A549 (cell line): ENCODE results near the gene IFI27L2. TPM values are rescaled to one million over a fixed set of nuclear protein-coding genes. Genes with fewer than 3 reads are reported as not detected.

Source experiments
- ATAC-seq, 2 experiments: fragments of 200-7000 bp in 1 of 2; fragments of >200 bp in 1 of 2; cut with Nextera tagmentation in 1 of 2; cut with Tn5 transposase in 1 of 2; 3 replicates each; pipeline versions ENCODE4 v1.8.0 to v1.9.1; 2018 to 2020; ENCODE audit warnings: mild to moderate bottlenecking in 1 of 2, moderate library complexity in 1 of 2
- CTCF ChIA-PET: fragments of 300-600 bp; sonication (Branson Sonifier 250); formaldehyde crosslinking; extraction: SDS; loops from one replicate; lab custom pipeline; 2021; ENCODE audit warnings: antibody characterized with exemption, inconsistent platforms; lab: Yijun Ruan, JAX
- POLR2A ChIA-PET: fragments of 350-600 bp; formaldehyde crosslinking; extraction: SDS; loops from one replicate; lab custom pipeline; 2021; ENCODE audit warnings: antibody characterized with exemption, inconsistent platforms; lab: Yijun Ruan, JAX
- DNase-seq, 2 experiments: peaks; one replicate each; pipeline versions ENCODE4 v3.0.0 to v3.0.0-alpha.2; 2011 to 2016; ENCODE audit warnings: low read depth in 1 of 2, low spot score in 1 of 2
- FAIRE-seq: peaks from 2 replicates; lab custom pipeline; 2011; peaks lifted over from hg19 to GRCh38; lab: Jason Lieb, UNC
- H3K27ac ChIP-seq, 2 experiments: fragments of >200 bp; sonication (Bioruptor Twin); formaldehyde crosslinking; 3 replicates each; pipeline ENCODE4 v1.5.1; 2016 to 2017
- H3K4me1 ChIP-seq: fragments of >200 bp; sonication (Bioruptor Twin); formaldehyde crosslinking; 3 replicates; pipeline ENCODE4 v1.6.1; 2016
- H3K4me2 ChIP-seq: fragments of >200 bp; sonication (Bioruptor Twin); formaldehyde crosslinking; 3 replicates; pipeline ENCODE4 v1.6.1; 2016
- H3K4me3 ChIP-seq: fragments of >200 bp; sonication (Bioruptor Twin); formaldehyde crosslinking; 3 replicates; pipeline ENCODE4 v1.5.1; 2016
- H3K9me3 ChIP-seq: fragments of >200 bp; sonication (Bioruptor Twin); formaldehyde crosslinking; 3 replicates; pipeline ENCODE4 v1.6.1; 2016
- BCL3 ChIP-seq: fragments of >200 bp; sonication (Bioruptor Twin); formaldehyde crosslinking; IDR thresholded peaks from 3 replicates; pipeline ENCODE4 v1.6.1; 2016
- BHLHE40 ChIP-seq: IDR thresholded peaks from 2 replicates; pipeline ENCODE4 v1.6.1; 2012; ENCODE audit warnings: low read depth, low read length, inconsistent platforms
- CBX8 ChIP-seq: fragments of 200-600 bp; sonication (generic); IDR thresholded peaks from 2 replicates; pipeline ENCODE4 v1.6.1; 2016
- CHD2 ChIP-seq: fragments of 150-350 bp; IDR thresholded peaks from 2 replicates; pipeline ENCODE4 v1.6.1; 2014; ENCODE audit warnings: low read length; ENCODE audit not compliant: partially characterized antibody
- CHD4 ChIP-seq: fragments of 200-600 bp; sonication (generic); IDR thresholded peaks from 2 replicates; pipeline ENCODE4 v1.6.1; 2016; ENCODE audit warnings: antibody characterized with exemption, mild to moderate bottlenecking, borderline replicate concordance
- EHMT2 ChIP-seq: fragments of 200-600 bp; sonication (generic); IDR thresholded peaks from 2 replicates; pipeline ENCODE4 v1.6.1; 2016; ENCODE audit warnings: antibody characterized with exemption, low read depth, mild to moderate bottlenecking, moderate library complexity
- EP300 ChIP-seq, 2 experiments: fragments of >200 bp; sonication (Bioruptor Twin); formaldehyde crosslinking; IDR thresholded peaks; 2 replicates in 1 of 2; 3 replicates in 1 of 2; pipeline ENCODE4 v1.6.1; 2016 to 2017
- ESRRA ChIP-seq: fragments of 150-350 bp; IDR thresholded peaks from 2 replicates; pipeline ENCODE4 v1.6.1; 2014; ENCODE audit warnings: mild to moderate bottlenecking, low read length, borderline replicate concordance
- GATA3 ChIP-seq: IDR thresholded peaks from 2 replicates; pipeline ENCODE4 v1.6.1; 2012; ENCODE audit warnings: borderline replicate concordance
- HDAC2 ChIP-seq: fragments of 200-600 bp; sonication (generic); IDR thresholded peaks from 2 replicates; pipeline ENCODE4 v1.6.1; 2016
- HEYL ChIP-seq: fragments of 250-450 bp; sonication (Bioruptor Pico); IDR thresholded peaks from 2 replicates; pipeline ENCODE4 v1.8.0; 2021; ENCODE audit warnings: mild to moderate bottlenecking, moderate library complexity
- HOXA7 ChIP-seq: fragments of 250-450 bp; sonication (Bioruptor Pico); IDR thresholded peaks from 2 replicates; pipeline ENCODE4 v1.5.0; 2020; ENCODE audit warnings: mild to moderate bottlenecking, moderate library complexity
- HOXB13 ChIP-seq: fragments of 250-450 bp; sonication (Bioruptor Pico); IDR thresholded peaks from 2 replicates; pipeline ENCODE4 v1.5.0; 2020; ENCODE audit warnings: low read depth, mild to moderate bottlenecking, moderate library complexity
- HOXB5 ChIP-seq: fragments of 250-450 bp; sonication (Bioruptor Pico); IDR thresholded peaks from 2 replicates; pipeline ENCODE4 v1.5.0; 2020; ENCODE audit warnings: mild to moderate bottlenecking, moderate library complexity
- JUNB ChIP-seq: fragments of >200 bp; sonication (Bioruptor Twin); formaldehyde crosslinking; IDR thresholded peaks from 2 replicates; pipeline ENCODE4 v1.6.1; 2016
- KDM1A ChIP-seq: fragments of 200-600 bp; sonication (generic); IDR thresholded peaks from 2 replicates; pipeline ENCODE4 v1.6.1; 2016; ENCODE audit warnings: low read depth, mild to moderate bottlenecking
- KDM5A ChIP-seq: fragments of 200-600 bp; sonication (generic); IDR thresholded peaks from 2 replicates; pipeline ENCODE4 v1.6.1; 2016; ENCODE audit warnings: antibody characterized with exemption, mild to moderate bottlenecking
- MAZ ChIP-seq: fragments of 150-350 bp; IDR thresholded peaks from 2 replicates; pipeline ENCODE4 v1.6.1; 2014; ENCODE audit warnings: antibody characterized with exemption, low read depth, low read length, borderline replicate concordance
- NFE2L2 ChIP-seq: fragments of 150-350 bp; conservative IDR thresholded peaks from 2 replicates; pipeline ENCODE4 v1.6.1; 2014; ENCODE audit warnings: low read length
- PHF8 ChIP-seq: fragments of 200-600 bp; sonication (generic); IDR thresholded peaks from 2 replicates; pipeline ENCODE4 v1.6.1; 2016; ENCODE audit warnings: low read depth, mild to moderate bottlenecking, antibody characterized with exemption, moderate library complexity, borderline replicate concordance
- RAD21 ChIP-seq, 2 experiments: fragments of >200 bp in 1 of 2; sonication (Bioruptor Twin) in 1 of 2; formaldehyde crosslinking in 1 of 2; IDR thresholded peaks in 1 of 2; conservative IDR thresholded peaks in 1 of 2; 2 replicates in 1 of 2; 3 replicates in 1 of 2; pipeline ENCODE4 v1.6.1; 2012 to 2018; ENCODE audit warnings: inconsistent platforms in 1 of 2
- RARB ChIP-seq: fragments of 250-450 bp; sonication (Bioruptor Pico); IDR thresholded peaks from 2 replicates; pipeline ENCODE4 v1.8.0; 2021; ENCODE audit warnings: mild to moderate bottlenecking, moderate library complexity
- RCOR1 ChIP-seq: fragments of 150-350 bp; IDR thresholded peaks from 2 replicates; pipeline ENCODE4 v1.6.1; 2014; ENCODE audit warnings: antibody characterized with exemption, low read length, low read depth
- TP53 ChIP-seq: fragments of 250-450 bp; sonication (Bioruptor Pico); IDR thresholded peaks from 2 replicates; pipeline ENCODE4 v1.5.0; 2021; ENCODE audit warnings: mild to moderate bottlenecking, moderate library complexity
- ZFP36 ChIP-seq: fragments of 450-650 bp; IDR thresholded peaks from 2 replicates; pipeline ENCODE4 v1.6.1; 2014; ENCODE audit warnings: borderline replicate concordance; ENCODE audit not compliant: partially characterized antibody
- ZNF302 ChIP-seq: fragments of 250-450 bp; sonication (Bioruptor Pico); IDR thresholded peaks from 2 replicates; pipeline ENCODE4 v1.9.0; 2021; ENCODE audit warnings: inconsistent platforms, mild to moderate bottlenecking, moderate library complexity
- WGBS: methylation state at CpG from one replicate; pipeline ENCODE4 v1.1.6; 2017; ENCODE audit errors: missing lambda C conversion rate; 5-methylcytosine and 5-hydroxymethylcytosine counted together
- polyA plus RNA-seq, 4 experiments: library from polyadenylated mRNA; depleted of rRNA in 3 of 4; stranded (reverse); fragments of >200 nt; fragmentation: RNase III in 1 of 4; extraction: RNeasy Plus Mini Kit Qiagen cat#74134 plus additional on column Dnase treatment in 1 of 4; gene quantifications; 2 replicates in 3 of 4; 3 replicates in 1 of 4; pipeline ENCODE4 v1.2.3, GENCODE V29; 2011 to 2017
- TF ChIP-seq, protein P1 (sequence below): fragments of 150-350 bp; IDR thresholded peaks from 2 replicates; pipeline ENCODE4 v1.6.1; 2014; ENCODE audit warnings: low read depth, mild to moderate bottlenecking, low read length
- TF ChIP-seq, protein P2 (sequence below): fragments of >200 bp; sonication (Bioruptor Twin); formaldehyde crosslinking; IDR thresholded peaks from 3 replicates; pipeline ENCODE4 v1.5.1; 2016
- TF ChIP-seq, protein P3 (sequence below): IDR thresholded peaks from 2 replicates; pipeline ENCODE4 v1.6.1; 2012

Gene IFI27L2
- polyA plus RNA-seq, 2 of the 4 experiments (the other 2 are of a cell fraction) = 20.3 to 64.4 TPM

- FAIRE-seq (no peak), ATAC-seq (no peak), DNase-seq (no peak)
- peaks cover 13% of the 10 kb centered on the region; the same call in 1 of the 3 replicates for H3K9me3 ChIP-seq
- no peaks in the 10 kb centered on the region for H3K4me1 ChIP-seq
- POLR2A ChIA-PET = no interaction called here
- no peak overlapping the region for H3K4me2 ChIP-seq
- CTCF ChIA-PET = no interaction called here
- WGBS = 25% methylated on average over 5 of the region's 5 CpGs
- H3K27ac ChIP-seq = no peak overlapping the region
- TF ChIP-seq BCL3 (no peak), PHF8 (no peak), ZNF302 (CRISPR knock-in tag) (no peak), CBX8 (no peak), GATA3 (no peak), JUNB (no peak), HOXB13 (CRISPR knock-in tag) (no peak), RARB (CRISPR knock-in tag) (no peak), TP53 (CRISPR knock-in tag) (no peak), RCOR1 (no peak), ZFP36 (no peak), ESRRA (no peak), EP300 (IDR thresholded peaks at IDR 0.05) (no peak), HOXA7 (CRISPR knock-in tag) (no peak), HOXB5 (CRISPR knock-in tag) (no peak), HEYL (CRISPR knock-in tag) (no peak), BHLHE40 (no peak)
- TF ChIP-seq, protein P1, sequence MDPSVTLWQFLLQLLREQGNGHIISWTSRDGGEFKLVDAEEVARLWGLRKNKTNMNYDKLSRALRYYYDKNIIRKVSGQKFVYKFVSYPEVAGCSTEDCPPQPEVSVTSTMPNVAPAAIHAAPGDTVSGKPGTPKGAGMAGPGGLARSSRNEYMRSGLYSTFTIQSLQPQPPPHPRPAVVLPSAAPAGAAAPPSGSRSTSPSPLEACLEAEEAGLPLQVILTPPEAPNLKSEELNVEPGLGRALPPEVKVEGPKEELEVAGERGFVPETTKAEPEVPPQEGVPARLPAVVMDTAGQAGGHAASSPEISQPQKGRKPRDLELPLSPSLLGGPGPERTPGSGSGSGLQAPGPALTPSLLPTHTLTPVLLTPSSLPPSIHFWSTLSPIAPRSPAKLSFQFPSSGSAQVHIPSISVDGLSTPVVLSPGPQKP = no peak
- TF ChIP-seq, protein P2, sequence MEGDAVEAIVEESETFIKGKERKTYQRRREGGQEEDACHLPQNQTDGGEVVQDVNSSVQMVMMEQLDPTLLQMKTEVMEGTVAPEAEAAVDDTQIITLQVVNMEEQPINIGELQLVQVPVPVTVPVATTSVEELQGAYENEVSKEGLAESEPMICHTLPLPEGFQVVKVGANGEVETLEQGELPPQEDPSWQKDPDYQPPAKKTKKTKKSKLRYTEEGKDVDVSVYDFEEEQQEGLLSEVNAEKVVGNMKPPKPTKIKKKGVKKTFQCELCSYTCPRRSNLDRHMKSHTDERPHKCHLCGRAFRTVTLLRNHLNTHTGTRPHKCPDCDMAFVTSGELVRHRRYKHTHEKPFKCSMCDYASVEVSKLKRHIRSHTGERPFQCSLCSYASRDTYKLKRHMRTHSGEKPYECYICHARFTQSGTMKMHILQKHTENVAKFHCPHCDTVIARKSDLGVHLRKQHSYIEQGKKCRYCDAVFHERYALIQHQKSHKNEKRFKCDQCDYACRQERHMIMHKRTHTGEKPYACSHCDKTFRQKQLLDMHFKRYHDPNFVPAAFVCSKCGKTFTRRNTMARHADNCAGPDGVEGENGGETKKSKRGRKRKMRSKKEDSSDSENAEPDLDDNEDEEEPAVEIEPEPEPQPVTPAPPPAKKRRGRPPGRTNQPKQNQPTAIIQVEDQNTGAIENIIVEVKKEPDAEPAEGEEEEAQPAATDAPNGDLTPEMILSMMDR = no peak
- H3K4me3 ChIP-seq = no peak overlapping the region
Observed at GRCh38 chr14:94120667-94121340, 8.6 kb downstream of the IFI27L2 start.

GRCh38 chr14:94119071-94119470 lies 10.3 kb downstream of the IFI27L2 start:
- no peak overlapping the region for H3K4me2 ChIP-seq
- CTCF ChIA-PET = interaction anchor here (0.6 to 1.6 kb wide), 3 partner anchors 14 to 167 kb away, joined by 3 to 4 read pairs (median 3); no protein-coding TSS in a partner anchor
- H3K4me1 ChIP-seq = no peaks in the 10 kb centered on the region
- no peak overlapping the region for H3K27ac ChIP-seq
- TF ChIP-seq NFE2L2 = no peak
- TF ChIP-seq TP53 (CRISPR knock-in tag) = no peak
- TF ChIP-seq, all 56 proteins: peak for 0
- ATAC-seq = no peak
- Histone ChIP-seq H3K9me3 (peaks cover 13% of the 10 kb centered on the region; the same call in 1 of the 3 replicates), H3K4me3 (no peak overlapping the region)
- FAIRE-seq = no peak
- POLR2A ChIA-PET = no interaction called here
- no peak for DNase-seq

GRCh38 chr14:94117856-94118255 lies 11.5 kb downstream of the IFI27L2 start:
- Histone ChIP-seq H3K4me2 (no peak overlapping the region), H3K9me3 (peaks cover 13% of the 10 kb centered on the region; the same call in 1 of the 3 replicates), H3K4me1 (no peaks in the 10 kb centered on the region), H3K27ac (no peak overlapping the region), H3K4me3 (no peak overlapping the region)
- TF ChIP-seq CHD2 (no peak), CHD4 (no peak), HDAC2 (no peak), RAD21 (conservative IDR thresholded peaks at IDR 0.05 in 1 of 2, IDR thresholded peaks at IDR 0.05 in 1 of 2) (no peak), KDM1A (no peak), CBX8 (no peak), HEYL (CRISPR knock-in tag) (no peak), ESRRA (no peak), MAZ (no peak), HOXB5 (CRISPR knock-in tag) (no peak), KDM5A (no peak), EHMT2 (no peak)
- TF ChIP-seq, protein P3, sequence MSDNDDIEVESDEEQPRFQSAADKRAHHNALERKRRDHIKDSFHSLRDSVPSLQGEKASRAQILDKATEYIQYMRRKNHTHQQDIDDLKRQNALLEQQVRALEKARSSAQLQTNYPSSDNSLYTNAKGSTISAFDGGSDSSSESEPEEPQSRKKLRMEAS = no peak
- ATAC-seq (no peak), DNase-seq (no peak), FAIRE-seq (no peak)
- POLR2A ChIA-PET = no interaction called here
- WGBS = 24% methylated on average over 9 of the region's 9 CpGs
- CTCF ChIA-PET = no interaction called here
